Prostate gland (tissue), 2 donors: Measurements from ENCODE around the gene UTP3. TPM values are rescaled to one million over a fixed set of nuclear protein-coding genes. Genes with fewer than 3 reads are reported as not detected.
"Not testable (repeated sequence)": the region's sequence is repeated elsewhere in the genome, so short reads cannot be mapped to it uniquely, and the experiment has no call there.

Experiments
- DNase-seq: peaks from one replicate; pipeline ENCODE4 v3.0.0-alpha.2; 2019; ENCODE audit warnings: low spot score
- H3K27ac ChIP-seq, 2 donors: fragments of 200-600 bp; sonication (generic); 2 replicates each; pipeline ENCODE4 v1.5.1; 2017 to 2019
- H3K27me3 ChIP-seq: fragments of 200-600 bp; sonication (generic); replicated peaks from 2 replicates; pipeline ENCODE4 v1.5.1; 2019; ENCODE audit not compliant: insufficient read depth
- H3K36me3 ChIP-seq, 2 donors: fragments of 200-600 bp; sonication (generic); 1 replicate in 1 of 2; 2 replicates in 1 of 2; pipeline versions ENCODE4 v1.5.1 to v1.8.1; 2017 to 2019
- H3K4me1 ChIP-seq: fragments of 200-600 bp; sonication (generic); replicated peaks from 2 replicates; pipeline ENCODE4 v1.5.1; 2019
- H3K4me3 ChIP-seq, 2 donors: fragments of 200-600 bp; sonication (generic); 2 replicates each; pipeline ENCODE4 v1.5.1; 2017 to 2019
- H3K9me3 ChIP-seq: fragments of 200-600 bp; sonication (generic); 2 replicates; pipeline ENCODE4 v1.5.1; 2017
- CTCF ChIP-seq, 4 experiments: fragments of 200-600 bp in 2 of 4; fragments of 450-650 bp in 2 of 4; sonication (generic) in 2 of 4; IDR thresholded peaks; 1 replicate in 3 of 4; 2 replicates in 1 of 4; pipeline ENCODE4 v1.5.1; 2016 to 2019; ENCODE audit warnings: antibody characterized with exemption in 4 of 4, mild to moderate bottlenecking in 2 of 4, moderate library complexity in 2 of 4
- POLR2A ChIP-seq: fragments of 450-650 bp; IDR thresholded peaks from one replicate; pipeline ENCODE4 v1.6.1; 2016; ENCODE audit warnings: antibody characterized with exemption, mild to moderate bottlenecking
- POLR2AphosphoS5 ChIP-seq: sonication (generic); formaldehyde crosslinking; IDR thresholded peaks from one replicate; pipeline ENCODE4 v1.6.1; 2017; ENCODE audit warnings: antibody characterized with exemption
- WGBS: methylation state at CpG from one replicate; pipeline ENCODE4 v1.1.5; 2018; 5-methylcytosine and 5-hydroxymethylcytosine counted together
- intact Hi-C: fragments of 100-400 bp; cut with DNase I; formaldehyde crosslinking; loops from one replicate; pipeline ENCODE4 v1.14.2; 2022
- total RNA-seq, 2 donors: library from RNA; depleted of rRNA; stranded (reverse); fragments of >200 nt; gene quantifications; one replicate each; pipeline ENCODE4 v1.1.0, GENCODE V29; 2016

UTP3 gene
- total RNA-seq, 2 donors from 2014 or later: 13.4 to 19.7 TPM

DNA sequence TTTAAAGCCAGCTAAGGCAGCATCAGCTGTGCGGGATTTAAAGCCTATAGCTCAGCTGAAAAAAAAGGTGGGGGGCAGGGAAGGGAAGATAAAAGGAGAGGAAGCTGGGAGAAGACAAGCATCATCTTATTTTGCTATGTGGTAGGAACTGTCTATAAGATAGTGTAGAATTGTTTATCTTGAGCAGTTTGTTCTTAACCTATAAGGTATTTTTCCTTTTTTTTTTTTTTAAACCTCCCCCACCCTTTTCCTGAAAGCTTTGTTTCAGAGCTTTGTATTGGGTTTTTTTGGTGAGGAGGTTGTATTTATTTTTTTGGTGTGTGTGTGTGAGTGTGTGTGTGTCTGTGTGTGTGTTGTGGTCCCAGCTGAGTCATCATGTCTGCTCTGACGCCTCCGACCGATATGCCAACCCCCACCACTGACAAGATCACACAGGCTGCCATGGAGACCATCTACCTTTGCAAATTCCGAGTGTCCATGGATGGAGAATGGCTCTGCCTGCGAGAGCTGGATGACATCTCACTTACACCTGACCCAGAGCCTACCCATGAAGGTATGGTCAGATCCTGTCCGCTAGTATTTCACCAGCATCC, 34.0 kb downstream of the UTP3 start:
- Histone ChIP-seq H3K4me3 (peak overlapping the region; percentile 11 to 18), H3K27me3 (no peaks in the 10 kb centered on the region), H3K27ac (peak overlapping the region; percentile 43 to 50), H3K36me3 (no peaks in the 10 kb centered on the region), H3K4me1 (no peaks in the 10 kb centered on the region), H3K9me3 (no peaks in the 10 kb centered on the region)
- intact Hi-C loops: no loop called here
- TF ChIP-seq CTCF (IDR thresholded peaks at IDR 0.05): no peak
- TF ChIP-seq POLR2A: no peak
- no peak for TF ChIP-seq POLR2AphosphoS5
- no peak for DNase-seq
- WGBS: 40% methylated on average over 7 of the region's 7 CpGs

GRCh38 chr4:70724463-70724862, 36.1 kb downstream of the UTP3 start:
- Histone ChIP-seq H3K27me3 (no peaks in the 10 kb centered on the region), H3K36me3 (no peaks in the 10 kb centered on the region), H3K4me3 (no peak overlapping the region), H3K27ac (no peak overlapping the region), H3K4me1 (no peaks in the 10 kb centered on the region), H3K9me3 (no peaks in the 10 kb centered on the region)
- intact Hi-C loops: no loop called here
- DNase-seq: no peak
- TF ChIP-seq CTCF (IDR thresholded peaks at IDR 0.05) (no peak), POLR2AphosphoS5 (no peak), POLR2A (no peak)
- WGBS: 99% methylated on average over 3 of the region's 3 CpGs

DNA sequence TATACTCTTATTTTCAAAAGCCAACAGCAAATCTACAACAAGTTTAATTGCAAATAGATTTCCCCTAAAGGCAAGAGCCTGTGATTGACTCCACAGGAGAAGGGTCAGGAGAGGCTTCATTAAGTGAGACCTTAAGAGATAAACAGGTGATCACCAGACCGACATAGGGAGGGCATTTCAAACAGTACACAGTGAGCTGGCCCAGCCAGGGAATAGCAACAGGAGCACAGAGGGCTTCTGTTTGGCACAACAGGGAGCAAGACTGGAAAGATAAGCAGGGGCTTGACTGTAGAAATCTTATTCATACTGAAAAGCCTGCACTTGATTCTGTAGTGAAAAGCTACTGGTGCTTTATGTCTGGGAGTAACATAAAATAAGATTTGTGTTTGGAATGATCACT, 37.3 kb downstream of the UTP3 start:
- no peak for DNase-seq
- H3K4me3 ChIP-seq: no peak overlapping the region
- H3K36me3 ChIP-seq: no peaks in the 10 kb centered on the region
- H3K27me3 ChIP-seq: no peaks in the 10 kb centered on the region
- intact Hi-C loops: no loop called here
- no peaks in the 10 kb centered on the region for H3K4me1 ChIP-seq
- no peaks in the 10 kb centered on the region for H3K9me3 ChIP-seq
- no peak overlapping the region for H3K27ac ChIP-seq
- WGBS: 58% methylated on average over 1 of the region's 1 CpG
- no peak for TF ChIP-seq CTCF (IDR thresholded peaks at IDR 0.05)
- no peak for TF ChIP-seq POLR2A
- TF ChIP-seq POLR2AphosphoS5: no peak

GRCh38 chr4:70726515-70726914, 38.2 kb downstream of the UTP3 start:
- DNase-seq, H3K9me3 ChIP-seq, H3K4me3 ChIP-seq, H3K4me1 ChIP-seq, H3K27ac ChIP-seq, H3K27me3 ChIP-seq, intact Hi-C loops, H3K36me3 ChIP-seq: not testable (repeated sequence)
- 96% methylated on average over 11 of the region's 11 CpGs for WGBS

GRCh38 chr4:70728091-70728490, 39.8 kb downstream of the UTP3 start:
- 86% methylated on average over 11 of the region's 11 CpGs for WGBS
- intact Hi-C loops: no loop called here
- no peaks in the 10 kb centered on the region for H3K4me1 ChIP-seq
- no peak overlapping the region for H3K4me3 ChIP-seq
- H3K27me3 ChIP-seq: no peaks in the 10 kb centered on the region
- no peaks in the 10 kb centered on the region for H3K36me3 ChIP-seq
- no peak overlapping the region for H3K27ac ChIP-seq
- no peak for DNase-seq
- TF ChIP-seq CTCF (IDR thresholded peaks at IDR 0.05) (no peak), POLR2A (no peak)
- H3K9me3 ChIP-seq: no peaks in the 10 kb centered on the region

DNA sequence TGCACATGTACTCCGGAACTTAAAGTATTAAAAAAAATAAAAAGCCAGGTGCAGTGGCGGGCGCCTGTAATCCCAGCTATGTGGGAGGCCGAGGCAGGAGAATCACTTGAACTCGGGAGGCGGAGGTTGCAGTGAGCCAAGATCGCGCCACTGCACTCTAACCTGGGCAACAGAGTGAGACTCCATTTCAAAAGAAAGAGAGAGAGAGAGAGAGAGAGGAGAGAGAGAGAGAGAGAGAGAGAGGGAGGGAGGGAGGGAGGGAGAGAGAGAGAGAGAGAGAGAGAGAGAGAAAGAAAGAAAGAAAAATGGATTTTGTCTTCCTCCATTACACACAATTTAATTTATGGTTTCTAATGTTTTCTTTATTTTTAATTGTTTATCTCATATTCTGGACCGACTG, 44.5 kb downstream of the UTP3 start:
- 91% methylated on average over 9 of the region's 9 CpGs for WGBS
- H3K9me3 ChIP-seq, intact Hi-C loops, H3K4me1 ChIP-seq, H3K27ac ChIP-seq, H3K4me3 ChIP-seq, H3K27me3 ChIP-seq, H3K36me3 ChIP-seq, DNase-seq: not testable (repeated sequence)
